Mammary epithelial cell (primary cell): ENCODE results near the gene CDC34.
A peak's percentile ranks its signal among the peaks of the same experiment; 100 is the strongest.

ENCODE experiments used
- CTCF ChIP-seq, 2 donors: IDR thresholded peaks in 1 of 2; conservative IDR thresholded peaks in 1 of 2; 2 replicates each; pipeline ENCODE4 v1.5.1; 2011 to 2012; ENCODE audit warnings: inconsistent platforms in 2 of 2, low read length in 2 of 2, mild to moderate bottlenecking in 2 of 2, control low read depth in 1 of 2, low read depth in 1 of 2; ENCODE audit not compliant: insufficient read depth in 1 of 2; ENCODE audit errors: extremely low read depth in 1 of 2
- EZH2 ChIP-seq: IDR thresholded peaks from 2 replicates; pipeline ENCODE4 v1.6.1; 2012; ENCODE audit warnings: low read length, inconsistent platforms, borderline replicate concordance

GRCh38 chr19:532561-533363, 1.2 kb downstream of the CDC34 start:
- TF ChIP-seq CTCF (conservative IDR thresholded peaks at IDR 0.05 in 1 of 2, IDR thresholded peaks at IDR 0.05 in 1 of 2; ENCODE audit: extremely low read depth in 1 of 2, insufficient read depth in 1 of 2, low read depth in 1 of 2, low read length in 2 of 2) (peak; percentile 20 to 50), EZH2 (no peak)
